NCI-H2196 treated with DMSO at 0.1 percent for 48 hours (cell line): ENCODE data around the gene RPS4Y2.

Experiments
- DNase-seq: peaks from one replicate; lab custom pipeline; 2025; ENCODE audit not compliant: unreplicated experiment; lab: John Stamatoyannopoulos, UW

RPS4Y2 gene

DNA sequence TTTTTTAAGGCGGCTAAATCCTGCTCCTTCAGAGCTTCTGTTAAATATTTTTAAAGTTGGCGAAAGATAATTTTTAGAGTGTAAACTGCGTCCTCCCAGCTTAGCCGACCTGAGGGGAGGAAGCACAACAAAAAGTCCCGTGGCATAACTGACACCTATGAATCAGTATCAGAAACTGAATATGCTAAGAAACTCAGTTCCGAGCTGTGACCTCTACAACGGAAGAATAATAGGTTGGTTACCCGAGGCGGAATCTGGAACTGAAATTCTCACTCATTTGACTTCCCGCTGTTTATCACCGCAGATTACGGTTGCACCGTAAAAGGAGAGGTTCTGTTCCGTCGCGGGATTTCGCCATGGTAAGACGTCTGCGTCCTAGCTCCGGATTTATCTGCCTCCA lies at the start of gene RPS4Y2:
Gene RPS4Y2, plus strand, starts transcription at position 301 of the 400 bp plus-strand sequence. Its CDS starts 56 bp downstream, at position 357.
- no peak for DNase-seq

DNA sequence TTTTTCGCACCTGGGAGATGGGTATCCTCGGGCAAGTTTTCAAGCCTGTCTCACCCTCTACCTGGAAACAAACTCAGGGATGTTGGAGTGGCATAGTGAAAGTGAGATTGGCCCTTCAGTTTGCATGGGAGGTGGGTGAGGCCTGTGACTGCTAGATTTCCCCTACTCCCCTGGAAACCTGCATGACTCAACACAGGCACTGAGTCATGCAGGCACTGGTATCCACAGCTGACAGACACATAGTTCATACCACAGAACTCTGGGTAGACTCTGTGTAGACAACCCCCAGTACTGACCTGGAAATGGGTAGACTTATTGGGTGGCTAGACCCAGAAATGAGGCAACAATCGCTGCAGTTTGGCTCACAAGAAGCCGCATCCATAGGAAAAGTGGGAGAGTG lies 41.5 kb upstream of the RPS4Y2 start:
- DNase-seq: no peak

DNA sequence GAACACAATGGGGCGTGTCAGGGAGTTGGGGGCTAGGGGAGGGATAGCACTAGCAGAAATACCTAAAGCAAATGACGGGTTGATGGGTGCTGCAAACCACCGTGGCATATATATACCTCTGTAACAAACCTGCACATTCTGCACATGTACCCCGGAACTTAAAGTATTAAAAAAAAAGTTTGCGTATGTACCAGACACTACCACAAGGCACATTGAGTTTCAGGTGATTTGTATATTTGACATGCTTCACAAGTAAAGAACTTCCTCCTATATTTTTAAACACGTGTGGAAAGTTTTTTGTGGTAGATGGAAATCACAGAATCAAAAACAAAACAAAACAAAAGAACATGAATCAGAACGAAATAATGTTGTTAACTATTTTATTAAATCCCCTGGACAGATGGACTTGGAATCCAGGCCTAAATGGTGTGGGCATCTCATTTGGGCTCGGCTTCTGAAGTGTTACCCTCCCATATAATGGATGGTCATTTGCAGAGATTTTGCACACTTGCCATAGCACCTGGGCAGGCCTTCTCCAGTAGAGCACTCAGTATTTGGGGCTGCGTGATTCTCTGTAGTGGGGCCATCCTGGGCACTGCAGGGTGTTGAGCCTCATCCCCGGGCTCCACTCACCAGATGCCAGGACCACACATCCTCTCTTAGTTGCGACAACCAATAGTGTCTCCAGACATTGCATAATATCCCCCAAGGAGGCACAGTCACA lies 29.6 kb upstream of the RPS4Y2 start:
- no peak for DNase-seq

DNA sequence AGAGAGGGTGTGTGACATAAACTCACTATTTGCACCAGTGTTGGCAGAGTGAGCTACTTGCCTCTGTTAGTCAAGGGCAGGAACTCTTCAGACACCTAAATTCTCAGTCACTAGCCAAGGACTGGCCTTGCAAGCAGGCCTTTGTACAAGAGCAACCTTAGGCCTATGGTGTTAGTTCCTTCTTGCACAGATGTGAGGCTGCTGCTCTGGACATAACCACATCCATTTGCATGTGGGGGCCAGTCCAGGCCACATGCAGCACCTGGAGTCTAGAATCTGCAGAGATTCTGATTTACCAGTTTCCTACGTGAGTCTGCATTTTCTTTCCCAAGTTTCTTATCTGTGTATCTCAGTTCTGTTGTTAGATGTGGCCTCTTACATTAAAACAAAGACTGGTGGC lies 20.7 kb upstream of the RPS4Y2 start:
- no peak for DNase-seq

DNA sequence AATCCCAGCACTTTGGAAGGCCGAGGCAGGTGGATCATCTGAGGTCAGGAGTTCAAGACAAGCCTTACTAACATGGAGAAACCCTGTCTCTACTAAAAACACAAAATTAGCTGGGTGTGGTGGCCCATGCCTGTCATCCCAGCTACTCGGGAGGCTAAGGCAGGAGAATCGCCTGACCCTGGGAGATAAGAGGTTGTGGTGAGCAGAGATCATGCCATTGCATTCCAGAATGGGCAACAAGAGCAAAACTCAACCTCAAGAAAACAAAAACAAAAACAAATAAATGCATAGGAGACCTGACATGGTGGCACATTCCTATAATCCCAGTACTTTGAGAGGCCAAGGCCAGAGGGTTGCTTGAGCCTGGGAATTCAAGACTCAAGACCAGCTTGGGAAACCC lies 16.1 kb upstream of the RPS4Y2 start:
- DNase-seq: no peak

GRCh38 chrY:20740609-20741008 lies 15.3 kb upstream of the RPS4Y2 start:
- no peak for DNase-seq

- DNase-seq: no peak
Measured at GRCh38 chrY:20745060-20745459, 10.8 kb upstream of the RPS4Y2 start.

DNA sequence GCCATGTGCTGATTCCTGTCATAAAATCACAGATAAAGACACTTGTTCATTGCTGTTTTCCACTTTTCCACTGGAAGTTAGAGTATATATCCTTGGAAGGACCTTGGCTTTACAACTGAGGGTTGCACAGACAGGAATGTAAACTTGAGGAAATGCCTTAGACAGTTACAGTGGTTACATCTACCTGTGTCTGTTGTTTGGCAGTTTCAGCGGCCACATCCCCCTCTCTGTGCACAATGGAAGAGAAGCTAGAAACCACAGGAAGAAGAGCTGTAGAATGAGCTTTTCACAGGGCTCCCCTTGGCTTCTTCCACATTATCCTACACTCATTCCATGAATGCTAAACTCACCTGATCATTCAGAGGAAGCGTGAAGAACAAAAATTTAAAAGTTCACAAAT lies 9.0 kb upstream of the RPS4Y2 start:
- no peak for DNase-seq

DNA sequence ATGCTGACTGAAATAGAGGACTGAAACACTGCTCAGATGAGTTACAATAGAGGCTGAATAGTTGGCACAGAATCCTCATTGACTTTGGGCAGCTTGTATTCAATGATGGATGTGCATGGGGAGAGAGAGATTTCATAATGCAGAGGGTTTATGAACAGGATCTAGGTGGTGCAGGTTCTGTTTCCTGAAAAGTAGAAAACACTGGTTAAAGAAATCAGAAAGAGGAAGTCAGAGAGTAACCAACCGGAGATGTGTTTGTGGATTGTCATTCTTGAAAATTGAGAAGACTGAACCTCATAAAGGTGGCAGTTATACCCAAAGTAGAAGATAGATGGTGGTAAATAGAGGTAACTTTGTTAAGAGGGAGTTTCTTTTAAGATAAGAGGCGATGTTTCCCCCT lies 8.0 kb downstream of the RPS4Y2 start:
- no peak for DNase-seq

DNA sequence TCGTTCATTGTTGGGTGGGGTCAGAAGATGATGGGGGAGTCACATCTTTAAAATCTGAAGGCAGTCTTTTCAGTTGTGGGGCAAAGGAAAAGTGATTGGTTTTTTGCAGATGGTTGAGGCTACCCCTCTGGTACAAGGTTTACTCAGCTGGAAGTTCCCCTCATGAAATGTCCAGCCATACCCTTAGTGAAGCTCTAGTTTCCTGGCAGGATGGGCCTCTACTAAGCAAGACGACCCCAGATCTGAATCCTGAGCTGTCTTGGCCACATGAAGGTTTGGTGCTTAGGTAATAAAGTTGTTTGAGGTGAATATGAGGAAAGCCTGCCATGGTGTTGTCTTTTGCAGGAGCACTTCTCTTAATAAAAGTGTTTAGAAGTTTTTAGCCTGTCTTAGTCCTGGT lies 9.2 kb downstream of the RPS4Y2 start:
- no peak for DNase-seq

- no peak for DNase-seq
Measured at GRCh38 chrY:20770755-20771154, 14.8 kb downstream of the RPS4Y2 start.

DNA sequence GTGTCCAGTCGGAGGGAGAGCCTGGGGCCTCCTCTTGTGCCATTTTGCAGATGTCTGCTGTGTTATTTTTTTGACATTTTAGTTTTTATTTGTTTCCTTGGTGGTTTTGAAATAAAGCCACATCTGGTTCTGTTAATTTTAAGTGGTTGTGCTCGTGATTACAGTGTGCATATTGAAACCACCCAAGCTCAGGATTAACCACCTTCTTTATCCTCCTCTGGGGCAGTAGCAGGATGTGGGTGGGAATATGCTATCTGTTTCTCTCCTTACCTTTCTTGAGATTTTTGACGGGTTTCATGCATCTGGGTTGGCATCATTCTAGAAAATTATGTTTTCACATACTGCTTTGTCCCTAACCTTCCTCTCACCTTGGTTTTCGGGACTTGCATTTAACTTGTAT lies 20.2 kb downstream of the RPS4Y2 start:
- DNase-seq: no peak

- DNase-seq: no peak
Measured at GRCh38 chrY:20780104-20780654, 24.3 kb downstream of the RPS4Y2 start.

DNA sequence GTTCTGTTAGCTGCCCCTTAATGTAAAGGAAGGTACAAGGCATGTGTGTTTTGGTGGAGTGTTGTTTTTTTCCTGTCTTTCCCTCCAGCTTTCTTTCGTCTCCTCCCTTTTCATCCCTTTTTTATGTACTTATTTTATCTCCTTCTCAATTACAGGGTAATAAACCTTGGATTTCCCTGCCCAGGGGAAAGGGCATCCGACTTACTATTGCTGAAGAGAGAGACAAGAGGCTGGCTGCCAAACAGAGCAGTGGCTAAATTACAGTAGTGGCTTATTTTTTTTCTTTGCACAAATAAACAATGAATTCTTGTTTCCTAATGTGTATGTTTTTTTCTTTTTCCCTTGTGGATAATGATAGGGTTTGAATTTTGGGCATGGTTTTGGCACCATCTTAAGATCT lies 24.9 kb downstream of the RPS4Y2 start:
- DNase-seq: no peak

DNA sequence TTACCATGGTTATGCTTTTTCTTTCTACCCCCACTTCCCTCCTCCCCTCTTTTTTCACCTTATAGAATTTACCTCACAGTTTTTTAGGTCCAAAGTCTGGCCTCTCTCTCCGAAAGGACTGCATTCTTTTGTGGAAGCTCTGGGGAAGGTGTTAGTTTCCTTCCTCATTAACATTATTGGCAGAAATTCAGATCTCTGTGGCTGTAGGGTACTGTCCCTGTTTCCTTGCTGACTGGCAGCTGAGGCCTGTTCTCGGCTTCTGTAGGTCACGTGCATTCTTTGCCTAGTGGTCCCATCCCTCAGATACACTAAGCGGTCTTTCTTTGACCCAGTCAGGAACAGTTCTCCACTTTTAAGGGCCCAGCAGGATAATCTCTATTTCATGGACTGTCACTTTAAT lies 25.5 kb downstream of the RPS4Y2 start:
- no peak for DNase-seq

- no peak for DNase-seq
Measured at GRCh38 chrY:20784965-20785364, 29.1 kb downstream of the RPS4Y2 start.

- no peak for DNase-seq
Measured at GRCh38 chrY:20787076-20787475, 31.2 kb downstream of the RPS4Y2 start.

DNA sequence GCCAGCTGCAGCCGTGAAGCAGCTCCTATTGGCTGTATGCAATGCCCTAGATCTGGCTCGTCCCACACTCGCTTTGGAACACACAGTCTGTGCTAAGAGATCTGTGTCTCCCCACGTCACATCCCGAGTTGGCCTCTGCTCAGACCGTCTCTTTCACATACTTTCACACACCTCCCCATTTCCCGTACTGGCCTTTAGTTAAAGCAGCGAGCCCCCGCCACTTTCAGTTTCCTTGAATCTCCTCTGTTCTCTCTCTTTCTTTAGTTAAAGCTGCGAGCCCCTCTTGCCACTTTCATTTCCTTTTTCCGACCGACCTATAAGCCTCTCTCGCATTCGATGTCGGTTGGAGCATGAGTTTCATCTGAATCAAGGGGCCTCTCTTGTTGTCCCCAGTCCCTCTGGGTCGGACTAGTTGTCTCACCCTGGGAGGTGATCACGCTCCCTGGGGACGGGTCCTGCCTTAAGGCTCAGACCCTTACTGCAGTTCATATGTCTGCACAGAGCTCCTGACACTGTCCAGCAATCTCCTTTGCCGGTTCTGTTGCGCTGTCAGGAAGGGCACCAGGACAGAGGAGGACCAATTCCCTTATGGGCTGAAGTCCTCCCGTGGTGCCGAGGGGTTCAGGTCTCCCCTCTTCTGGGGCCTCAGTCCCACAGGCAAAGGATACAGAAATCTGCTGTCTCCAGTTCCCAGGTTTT lies 42.6 kb downstream of the RPS4Y2 start:
- no peak for DNase-seq

DNA sequence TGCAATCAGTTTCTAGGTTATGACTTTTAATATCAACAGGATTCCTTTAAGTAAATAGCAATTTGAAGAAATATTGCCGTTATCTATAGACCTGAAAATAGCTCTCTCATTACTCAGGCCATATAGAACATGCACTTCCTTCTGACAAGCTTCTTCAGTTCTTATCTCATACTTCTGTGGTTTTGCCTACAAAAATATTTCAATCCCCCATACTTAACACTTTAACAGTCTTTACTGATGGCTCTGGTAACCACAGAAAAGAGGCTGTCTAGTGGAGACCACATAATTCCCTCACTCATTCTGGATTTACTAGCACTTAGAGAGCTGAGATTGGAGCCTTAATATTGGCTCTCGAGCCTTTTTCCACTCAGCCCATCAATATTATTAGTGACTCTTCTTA lies 46.8 kb downstream of the RPS4Y2 start:
- DNase-seq: no peak

DNA sequence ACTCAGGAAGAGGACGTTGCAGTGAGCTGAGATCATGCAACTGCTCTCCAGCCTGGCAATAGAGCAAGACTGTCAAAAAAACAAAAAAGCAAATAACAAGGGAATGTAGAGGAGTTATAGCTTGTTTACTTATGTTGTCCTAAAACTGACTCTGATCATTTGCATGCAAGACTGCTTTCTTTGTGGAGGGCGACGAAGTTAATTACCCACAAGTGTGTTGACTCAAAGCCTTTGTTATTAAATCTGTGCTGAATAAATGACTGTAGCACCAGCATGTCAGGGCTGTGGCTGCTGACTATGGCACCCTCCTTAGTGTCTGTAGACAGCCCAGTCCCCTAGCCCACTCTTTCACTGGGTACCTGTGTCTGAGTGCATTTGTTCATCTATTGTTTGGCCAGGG lies 50.3 kb downstream of the RPS4Y2 start:
- no peak for DNase-seq

DNA sequence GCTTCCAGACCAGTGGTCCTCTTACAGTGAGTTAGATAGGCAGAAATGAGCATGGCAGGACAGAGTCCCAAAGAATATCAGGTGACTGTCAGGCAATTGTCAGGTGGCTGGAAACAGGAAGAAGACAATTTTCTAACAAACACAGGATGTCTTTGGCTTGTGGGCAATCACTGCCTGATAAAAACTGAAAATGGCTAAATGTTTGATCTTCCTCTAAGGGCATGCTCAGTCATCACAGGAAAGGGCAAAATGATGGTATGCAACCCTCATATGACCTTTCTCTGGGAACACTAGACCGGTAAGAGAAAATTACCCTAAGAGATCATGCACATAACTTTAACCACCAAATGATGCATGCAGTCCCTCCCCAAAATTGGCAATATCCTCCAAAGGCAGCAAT lies 57.6 kb downstream of the RPS4Y2 start:
- DNase-seq: no peak

DNA sequence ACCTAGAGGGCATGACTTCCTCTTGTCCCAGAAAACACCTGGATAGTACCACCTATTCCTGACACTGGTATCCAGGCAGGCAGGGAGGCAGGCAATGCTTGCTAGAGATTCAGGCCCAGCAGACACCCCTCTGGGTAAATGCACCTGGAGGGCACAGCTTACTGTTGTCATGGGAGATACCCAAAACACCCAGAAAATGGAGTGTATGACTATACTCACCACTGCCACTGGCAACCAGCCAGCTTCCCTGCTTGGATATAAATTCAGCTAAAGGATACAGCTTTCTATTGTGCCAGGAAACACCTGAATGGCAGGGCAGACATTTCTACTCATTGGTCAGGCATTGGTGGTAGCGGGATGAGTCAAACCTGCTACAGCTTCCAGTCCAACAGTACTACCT lies 58.9 kb downstream of the RPS4Y2 start:
- no peak for DNase-seq

GRCh38 chrY:20817067-20817466 lies 61.2 kb downstream of the RPS4Y2 start:
- no peak for DNase-seq
